B cell (primary cell): Measurements from ENCODE around the gene RSPRY1. TPM values are rescaled to one million over a fixed set of nuclear protein-coding genes. Genes with fewer than 3 reads are reported as not detected.

ENCODE experiments used
- ATAC-seq: fragments of 200-7000 bp; cut with Tn5 transposase; one replicate; pipeline ENCODE4 v1.10.0; 2021; ENCODE audit warnings: low read depth, mild to moderate bottlenecking, moderate number of reproducible peaks, moderate library complexity
- CTCF ChIA-PET: fragments of 350-600 bp; sonication (Branson Sonifier 250); formaldehyde crosslinking; loops from one replicate; lab custom pipeline; 2021; ENCODE audit warnings: antibody characterized with exemption, inconsistent platforms; lab: Charles Lee
- POLR2A ChIA-PET: fragments of 350-600 bp; sonication (Branson Sonifier 250); formaldehyde crosslinking; loops from one replicate; lab custom pipeline; 2021; ENCODE audit warnings: antibody characterized with exemption; lab: Charles Lee
- DNase-seq: peaks from one replicate; pipeline ENCODE4 v3.0.0; 2013
- H2AFZ ChIP-seq: 2 replicates; pipeline ENCODE4 v1.6.1; 2012; ENCODE audit warnings: mild to moderate bottlenecking, low read depth, low read length; ENCODE audit not compliant: insufficient read depth, poor library complexity, severe bottlenecking
- H3K27ac ChIP-seq, 2 donors: 1 replicate in 1 of 2; 2 replicates in 1 of 2; pipeline ENCODE4 v1.5.1; 2012 to 2013; ENCODE audit warnings: low read length in 2 of 2, mild to moderate bottlenecking in 2 of 2, moderate library complexity in 1 of 2
- H3K27me3 ChIP-seq, 4 experiments: fragments of 200-600 bp in 1 of 4; sonication (generic) in 1 of 4; replicated peaks in 1 of 4; 1 replicate in 2 of 4; 2 replicates in 2 of 4; pipeline versions ENCODE4 v1.6.1 to v1.7.0; 2013 to 2016; ENCODE audit warnings: low read length in 3 of 4, mild to moderate bottlenecking in 2 of 4, mixed read lengths in 1 of 4, moderate library complexity in 1 of 4; ENCODE audit not compliant: insufficient read depth in 4 of 4, control insufficient read depth in 3 of 4; ENCODE audit errors: control extremely low read depth in 1 of 4
- H3K36me3 ChIP-seq, 2 experiments: replicated peaks in 1 of 2; 1 replicate in 1 of 2; 2 replicates in 1 of 2; pipeline versions ENCODE4 v1.6.1 to v1.7.1; 2013; ENCODE audit warnings: low read length in 1 of 2; ENCODE audit not compliant: insufficient read depth in 2 of 2, control insufficient read depth in 1 of 2; ENCODE audit errors: control extremely low read depth in 1 of 2, extremely low read depth in 1 of 2
- H3K4me1 ChIP-seq, 2 donors: fragments of 200-600 bp in 1 of 2; sonication (generic) in 1 of 2; 1 replicate in 1 of 2; 2 replicates in 1 of 2; pipeline versions ENCODE4 v1.5.1 to v1.6.1; 2013 to 2017; ENCODE audit warnings: low read length in 2 of 2; ENCODE audit not compliant: control insufficient read depth in 2 of 2, insufficient read depth in 2 of 2
- H3K4me2 ChIP-seq: replicated peaks from 2 replicates; pipeline ENCODE3; 2012; ENCODE audit warnings: mild to moderate bottlenecking, low read depth, low read length; ENCODE audit not compliant: poor library complexity, severe bottlenecking
- H3K4me3 ChIP-seq, 5 experiments: fragments of 200-600 bp in 1 of 5; sonication (generic) in 1 of 5; 1 replicate in 3 of 5; 2 replicates in 2 of 5; pipeline versions ENCODE4 v1.5.1 to v1.7.0; 2011 to 2016; ENCODE audit warnings: low read length in 4 of 5, mild to moderate bottlenecking in 4 of 5, low read depth in 2 of 5, control low read depth in 1 of 5, moderate library complexity in 1 of 5; ENCODE audit not compliant: insufficient read depth in 1 of 5; ENCODE audit errors: control extremely low read depth in 1 of 5, extremely low read depth in 1 of 5
- H3K79me2 ChIP-seq: fragments of 200-600 bp; sonication (generic); one replicate; pipeline ENCODE4 v1.6.0; 2016; ENCODE audit warnings: low read length; ENCODE audit not compliant: control insufficient read depth, insufficient read depth
- H3K9ac ChIP-seq: fragments of 200-600 bp; sonication (generic); 2 replicates; pipeline ENCODE4 v1.6.1; 2017; ENCODE audit warnings: mild to moderate bottlenecking, low read length, moderate library complexity
- H3K9me3 ChIP-seq, 3 donors: one replicate each; pipeline versions ENCODE4 v1.6.1 to v1.7.1; 2013; ENCODE audit warnings: low read length in 2 of 3; ENCODE audit not compliant: control insufficient read depth in 2 of 3, insufficient read depth in 1 of 3; ENCODE audit errors: control extremely low read depth in 1 of 3
- H4K20me1 ChIP-seq: 2 replicates; pipeline ENCODE4 v1.6.0; 2012; ENCODE audit warnings: mild to moderate bottlenecking, low read length; ENCODE audit not compliant: insufficient read depth, control insufficient read depth, poor library complexity, severe bottlenecking
- H3K27ac Mint-ChIP-seq: one replicate; pipeline ENCODE4 v1.8.0; 2021; ENCODE audit warnings: mixed read lengths
- H3K27me3 Mint-ChIP-seq: one replicate; pipeline ENCODE4 v1.8.0; 2021; ENCODE audit warnings: mixed read lengths
- H3K4me1 Mint-ChIP-seq: one replicate; pipeline ENCODE4 v1.8.0; 2021; ENCODE audit warnings: mixed read lengths
- H3K4me3 Mint-ChIP-seq: one replicate; pipeline ENCODE4 v1.8.0; 2021; ENCODE audit warnings: mixed read lengths
- H3K9me3 Mint-ChIP-seq: one replicate; pipeline ENCODE4 v1.8.0; 2022; ENCODE audit warnings: mixed read lengths; ENCODE audit not compliant: insufficient read depth
- EZH2 ChIP-seq: IDR thresholded peaks from 2 replicates; pipeline ENCODE4 v1.6.1; 2012; ENCODE audit warnings: borderline replicate concordance, low read depth, mild to moderate bottlenecking, moderate library complexity, low read length; ENCODE audit not compliant: insufficient read depth, poor library complexity, severe bottlenecking
- WGBS: methylation state at CpG from one replicate; pipeline ENCODE4 v1.1.5; 2013; ENCODE audit warnings: missing lambda C conversion rate; ENCODE audit not compliant: insufficient coverage; 5-methylcytosine and 5-hydroxymethylcytosine counted together
- intact Hi-C: fragments of 100-400 bp; cut with micrococcal nuclease; formaldehyde crosslinking; loops from one replicate; pipeline ENCODE4 v1.10.0; 2022
- polyA plus RNA-seq: library from polyadenylated mRNA; depleted of rRNA; stranded (reverse); fragments of >200 nt; gene quantifications from 2 replicates; pipeline ENCODE4 v1.2.3, GENCODE V29; 2012
- total RNA-seq, 2 donors: library from RNA; stranded (reverse); fragments of 120-200 nt in 1 of 2; gene quantifications; 1 replicate in 1 of 2; 2 replicates in 1 of 2; pipeline versions ENCODE4 v1.2.3 to v1.2.4, GENCODE V29; 2013 to 2022
- TF ChIP-seq, protein P1 (sequence below): fragments of 200-600 bp; IDR thresholded peaks from one replicate; pipeline ENCODE4 v1.8.0; 2022; ENCODE audit warnings: antibody characterized with exemption, mild to moderate bottlenecking

RSPRY1 gene
- total and polyA plus RNA-seq, 2 donors (not counting 1 experiment from before 2014, with no cell fraction given), result 9.6 to 38.4 TPM

DNA sequence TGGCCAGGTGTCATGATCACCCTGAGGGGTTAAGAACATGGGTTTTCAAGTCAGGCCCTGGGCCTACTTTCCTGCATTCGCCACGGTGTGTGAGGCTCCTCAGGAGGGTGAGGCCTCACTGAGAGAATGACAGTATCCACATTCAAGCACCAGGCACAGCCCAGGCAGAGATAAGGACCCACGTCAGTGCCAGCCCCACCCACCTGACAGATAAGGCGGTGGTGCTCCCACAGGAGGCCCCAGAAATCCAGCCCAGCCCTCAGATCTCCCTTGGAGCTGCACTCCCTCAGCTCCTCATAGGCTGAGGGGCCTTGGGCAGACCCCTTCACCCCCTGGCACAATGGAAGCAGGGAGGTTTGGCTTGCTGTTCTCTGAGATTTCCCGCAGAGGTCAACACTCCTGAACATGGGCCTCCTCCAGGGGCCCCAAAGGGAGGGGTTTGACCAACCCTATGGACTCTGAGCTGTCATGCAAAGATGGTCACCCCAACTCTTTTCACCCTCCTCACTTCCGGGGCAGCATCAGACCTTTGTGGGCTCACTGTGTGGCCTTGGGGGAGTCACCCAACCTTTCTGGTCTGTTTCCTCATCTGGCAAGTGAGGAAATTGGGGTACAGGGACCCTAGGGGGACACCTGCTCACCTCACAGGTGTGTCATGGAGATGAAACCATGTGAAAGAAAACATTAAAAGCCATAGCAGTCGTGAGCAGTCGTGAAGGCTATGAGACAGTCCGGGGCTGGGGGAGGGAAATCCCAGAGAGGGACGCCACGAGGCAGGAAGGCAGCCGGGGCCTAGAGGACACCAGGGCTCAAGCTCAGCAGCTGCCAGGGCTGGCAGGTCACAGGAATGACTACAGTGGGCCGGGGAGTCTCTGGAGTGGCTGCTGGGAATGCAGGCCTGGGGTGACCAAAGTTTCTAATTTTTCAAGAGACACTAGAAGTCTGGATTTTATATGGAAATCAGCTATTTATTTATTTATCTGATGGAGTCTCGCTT lies 83.0 kb downstream of the RSPRY1 start:
- no peak for ATAC-seq
- H3K4me3 ChIP-seq, result no peak overlapping the region
- no peak overlapping the region for H3K27ac ChIP-seq
- peaks cover 3% of the 10 kb centered on the region for H3K4me1 Mint-ChIP-seq
- H3K9ac ChIP-seq, result no peak overlapping the region
- no peaks in the 10 kb centered on the region for H3K36me3 ChIP-seq
- DNase-seq, result no peak
- 79% methylated on average over 12 of the region's 14 CpGs for WGBS
- ChIA-PET CTCF (no interaction called here), POLR2A (no interaction called here)
- H3K27me3 Mint-ChIP-seq, result no peaks in the 10 kb centered on the region
- no peaks in the 10 kb centered on the region for H3K27me3 ChIP-seq
- no peaks in the 10 kb centered on the region for H3K9me3 ChIP-seq
- H3K27ac Mint-ChIP-seq, result no peak overlapping the region
- no peaks in the 10 kb centered on the region for H4K20me1 ChIP-seq
- H3K9me3 Mint-ChIP-seq, result no peaks in the 10 kb centered on the region
- intact Hi-C loops, result no loop called here
- H3K79me2 ChIP-seq, result no peaks in the 10 kb centered on the region
- H3K4me2 ChIP-seq, result no peak overlapping the region
- TF ChIP-seq, protein P1, sequence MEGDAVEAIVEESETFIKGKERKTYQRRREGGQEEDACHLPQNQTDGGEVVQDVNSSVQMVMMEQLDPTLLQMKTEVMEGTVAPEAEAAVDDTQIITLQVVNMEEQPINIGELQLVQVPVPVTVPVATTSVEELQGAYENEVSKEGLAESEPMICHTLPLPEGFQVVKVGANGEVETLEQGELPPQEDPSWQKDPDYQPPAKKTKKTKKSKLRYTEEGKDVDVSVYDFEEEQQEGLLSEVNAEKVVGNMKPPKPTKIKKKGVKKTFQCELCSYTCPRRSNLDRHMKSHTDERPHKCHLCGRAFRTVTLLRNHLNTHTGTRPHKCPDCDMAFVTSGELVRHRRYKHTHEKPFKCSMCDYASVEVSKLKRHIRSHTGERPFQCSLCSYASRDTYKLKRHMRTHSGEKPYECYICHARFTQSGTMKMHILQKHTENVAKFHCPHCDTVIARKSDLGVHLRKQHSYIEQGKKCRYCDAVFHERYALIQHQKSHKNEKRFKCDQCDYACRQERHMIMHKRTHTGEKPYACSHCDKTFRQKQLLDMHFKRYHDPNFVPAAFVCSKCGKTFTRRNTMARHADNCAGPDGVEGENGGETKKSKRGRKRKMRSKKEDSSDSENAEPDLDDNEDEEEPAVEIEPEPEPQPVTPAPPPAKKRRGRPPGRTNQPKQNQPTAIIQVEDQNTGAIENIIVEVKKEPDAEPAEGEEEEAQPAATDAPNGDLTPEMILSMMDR, result no peak
- TF ChIP-seq EZH2, result no peak
- no peak overlapping the region for H3K4me3 Mint-ChIP-seq
- H3K4me1 ChIP-seq, result peaks cover 0 to 2% of the 10 kb centered on the region in 2 donors
- no peak overlapping the region for H2AFZ ChIP-seq
